A549 (cell line): ENCODE results near the gene KCNRG.

Experiments
- EP300 ChIP-seq, 2 experiments: fragments of >200 bp; sonication (Bioruptor Twin); formaldehyde crosslinking; IDR thresholded peaks; 2 replicates in 1 of 2; 3 replicates in 1 of 2; pipeline ENCODE4 v1.6.1; 2016 to 2017
- ESRRA ChIP-seq: fragments of 150-350 bp; IDR thresholded peaks from 2 replicates; pipeline ENCODE4 v1.6.1; 2014; ENCODE audit warnings: mild to moderate bottlenecking, low read length, borderline replicate concordance
- TF ChIP-seq, protein P1 (sequence below): fragments of >200 bp; sonication (Bioruptor Twin); formaldehyde crosslinking; IDR thresholded peaks from 3 replicates; pipeline ENCODE4 v1.5.1; 2016

DNA sequence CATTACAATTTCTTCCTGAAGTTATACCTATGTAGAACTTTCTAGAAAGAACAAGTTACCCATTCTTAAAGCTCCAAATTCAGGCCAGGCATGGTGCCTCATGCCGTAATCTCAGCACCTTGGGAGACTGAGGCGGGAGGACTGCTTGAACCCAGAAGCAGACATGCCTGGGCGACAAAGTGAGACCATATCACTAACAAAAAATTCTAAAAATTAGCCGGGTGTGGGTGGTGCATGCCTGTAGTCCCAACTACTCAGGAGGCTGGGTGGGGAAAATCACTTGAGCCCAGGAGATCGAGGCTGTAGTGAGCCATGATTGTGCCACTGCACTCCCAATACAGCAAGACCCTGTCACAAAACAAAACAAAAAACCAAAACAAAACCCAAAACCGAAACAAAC is 23.0 kb downstream of the KCNRG start:
- TF ChIP-seq EP300 (IDR thresholded peaks at IDR 0.05) (no peak), ESRRA (no peak)
- TF ChIP-seq, protein P1, sequence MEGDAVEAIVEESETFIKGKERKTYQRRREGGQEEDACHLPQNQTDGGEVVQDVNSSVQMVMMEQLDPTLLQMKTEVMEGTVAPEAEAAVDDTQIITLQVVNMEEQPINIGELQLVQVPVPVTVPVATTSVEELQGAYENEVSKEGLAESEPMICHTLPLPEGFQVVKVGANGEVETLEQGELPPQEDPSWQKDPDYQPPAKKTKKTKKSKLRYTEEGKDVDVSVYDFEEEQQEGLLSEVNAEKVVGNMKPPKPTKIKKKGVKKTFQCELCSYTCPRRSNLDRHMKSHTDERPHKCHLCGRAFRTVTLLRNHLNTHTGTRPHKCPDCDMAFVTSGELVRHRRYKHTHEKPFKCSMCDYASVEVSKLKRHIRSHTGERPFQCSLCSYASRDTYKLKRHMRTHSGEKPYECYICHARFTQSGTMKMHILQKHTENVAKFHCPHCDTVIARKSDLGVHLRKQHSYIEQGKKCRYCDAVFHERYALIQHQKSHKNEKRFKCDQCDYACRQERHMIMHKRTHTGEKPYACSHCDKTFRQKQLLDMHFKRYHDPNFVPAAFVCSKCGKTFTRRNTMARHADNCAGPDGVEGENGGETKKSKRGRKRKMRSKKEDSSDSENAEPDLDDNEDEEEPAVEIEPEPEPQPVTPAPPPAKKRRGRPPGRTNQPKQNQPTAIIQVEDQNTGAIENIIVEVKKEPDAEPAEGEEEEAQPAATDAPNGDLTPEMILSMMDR = no peak
